Adipose tissue (tissue), 3 donors: ENCODE measurements around the gene TM2D1. TPM values are rescaled to one million over a fixed set of nuclear protein-coding genes. Genes with fewer than 3 reads are reported as not detected.
"Not testable (repeated sequence)": the region's sequence is repeated elsewhere in the genome, so short reads cannot be mapped to it uniquely, and the experiment has no call there.

ENCODE experiments used
- H3K27ac ChIP-seq: one replicate; pipeline ENCODE4 v1.5.1; 2013; ENCODE audit warnings: low read depth, low read length
- WGBS, 3 donors: extraction: QIAGEN DNeasy Blood & Tissue Kit; methylation state at CpG; one replicate each; pipeline ENCODE4 v1.1.7; 2013; 5-methylcytosine and 5-hydroxymethylcytosine counted together
- polyA plus RNA-seq, 3 donors: library from polyadenylated mRNA; stranded (reverse); fragments of 200-250 nt; gene quantifications; one replicate each; pipeline ENCODE4 v1.2.3, GENCODE V29; 2013
- donor health status: healthy with polysubstance abuse.
- donor health status: Bipolar disorder and iron deficiency.
- donor health status: healthy.

TM2D1 gene
- polyA plus RNA-seq, 3 donors = 18.4 to 29.0 (median 26.1) TPM

GRCh38 chr1:61730679-61731078 lies 5.7 kb upstream of the TM2D1 start:
- not testable (repeated sequence) for H3K27ac ChIP-seq
- WGBS, 3 donors = 0 to 41% (median 0%) methylated on average over 1 of the region's 1 CpG

- WGBS, 3 donors = 73 to 78% (median 73%) methylated on average over 3 of the region's 3 CpGs
- H3K27ac ChIP-seq = no peak overlapping the region
Measured at GRCh38 chr1:61727544-61727943, 2.6 kb upstream of the TM2D1 start.

- 0 to 5% (median 1%) methylated on average over 3 of the region's 3 CpGs for WGBS, 3 donors
Measured at GRCh38 chr1:61724506-61724812, 482 bp downstream of the TM2D1 start.

GRCh38 chr1:61718996-61719663 lies 5.8 kb downstream of the TM2D1 start:
- H3K27ac ChIP-seq = not testable (repeated sequence)

More at GRCh38 chr1:61724506-61724812, 482 bp downstream of the TM2D1 start:
- H3K27ac ChIP-seq = peak overlapping the region; percentile 34

GRCh38 chr1:61711969-61712368 lies 13.0 kb downstream of the TM2D1 start:
- no peak overlapping the region for H3K27ac ChIP-seq

More at GRCh38 chr1:61718996-61719663, 5.8 kb downstream of the TM2D1 start:
- 90% methylated on average over 8 of the region's 8 CpGs for WGBS, 3 donors

- not testable (repeated sequence) for H3K27ac ChIP-seq
- WGBS, 3 donors = 93 to 98% (median 95%) methylated on average over 4 of the region's 4 CpGs
Measured at GRCh38 chr1:61711257-61711656, 13.7 kb downstream of the TM2D1 start.

GRCh38 chr1:61709908-61710289 lies 15.0 kb downstream of the TM2D1 start:
- 95 to 98% (median 95%) methylated on average over 2 of the region's 2 CpGs for WGBS, 3 donors
- no peak overlapping the region for H3K27ac ChIP-seq

- 91 to 92% (median 91%) methylated on average over 7 of the region's 7 CpGs for WGBS, 3 donors
- no peak overlapping the region for H3K27ac ChIP-seq
Measured at GRCh38 chr1:61708953-61709907, 15.7 kb downstream of the TM2D1 start.

GRCh38 chr1:61699911-61700851 lies 24.8 kb downstream of the TM2D1 start:
- H3K27ac ChIP-seq = no peak overlapping the region
- 28 to 74% (median 67%) methylated on average over 3 of the region's 3 CpGs for WGBS, 3 donors

GRCh38 chr1:61692155-61692800 lies 32.7 kb downstream of the TM2D1 start:
- WGBS, 3 donors = 66 to 80% (median 76%) methylated on average over 3 of the region's 3 CpGs
- no peak overlapping the region for H3K27ac ChIP-seq

- no peak overlapping the region for H3K27ac ChIP-seq
- WGBS, 3 donors = 91 to 100% (median 95%) methylated on average over 1 of the region's 1 CpG
Measured at GRCh38 chr1:61687901-61688300, 37.0 kb downstream of the TM2D1 start.

- WGBS, 3 donors = 75 to 96% (median 80%) methylated on average over 3 of the region's 3 CpGs
Measured at GRCh38 chr1:61682891-61683290, 42.0 kb downstream of the TM2D1 start.

GRCh38 chr1:61680500-61680899 lies 44.4 kb downstream of the TM2D1 start:
- H3K27ac ChIP-seq = no peak overlapping the region
- 55 to 91% (median 73%) methylated on average over 2 of the region's 2 CpGs for WGBS, 3 donors

More at GRCh38 chr1:61682891-61683290, 42.0 kb downstream of the TM2D1 start:
- no peak overlapping the region for H3K27ac ChIP-seq

- 92 to 100% (median 98%) methylated on average over 2 of the region's 2 CpGs for WGBS, 3 donors
- H3K27ac ChIP-seq = not testable (repeated sequence)
Measured at GRCh38 chr1:61676881-61677280, 48.1 kb downstream of the TM2D1 start.

- 77 to 95% (median 81%) methylated on average over 3 of the region's 3 CpGs for WGBS, 3 donors
Measured at GRCh38 chr1:61674221-61674620, 50.7 kb downstream of the TM2D1 start.

GRCh38 chr1:61672376-61672775 lies 52.6 kb downstream of the TM2D1 start:
- no peak overlapping the region for H3K27ac ChIP-seq
- 89 to 94% (median 93%) methylated on average over 4 of the region's 4 CpGs for WGBS, 3 donors

More at GRCh38 chr1:61674221-61674620, 50.7 kb downstream of the TM2D1 start:
- H3K27ac ChIP-seq = no peak overlapping the region

GRCh38 chr1:61670445-61670844 lies 54.5 kb downstream of the TM2D1 start:
- no peak overlapping the region for H3K27ac ChIP-seq
- 53 to 88% (median 70%) methylated on average over 2 of the region's 2 CpGs for WGBS, 3 donors

- WGBS, 3 donors = 62 to 93% (median 72%) methylated on average over 4 of the region's 4 CpGs
- H3K27ac ChIP-seq = no peak overlapping the region
Measured at GRCh38 chr1:61670016-61670415, 54.9 kb downstream of the TM2D1 start.
